Naive thymus-derived CD8-positive, alpha-beta T cell (primary cell): ENCODE data around the gene KRTAP16-1. TPM values are rescaled to one million over a fixed set of nuclear protein-coding genes. Genes with fewer than 3 reads are reported as not detected.

Experiments
- ATAC-seq, 2 donors: fragments of 150-1000 bp; cut with Tn5 transposase in 1 of 2; sonication (Bioruptor Pico), chemical (Tn5 transposase) in 1 of 2; 1 replicate in 1 of 2; 2 replicates in 1 of 2; pipeline ENCODE4 v1.10.0; 2021; ENCODE audit warnings: mild to moderate bottlenecking in 2 of 2, moderate library complexity in 2 of 2
- POLR2A ChIA-PET: fragments of 350-600 bp; sonication (Branson Sonifier 250); formaldehyde crosslinking; loops from one replicate; lab custom pipeline; 2021; ENCODE audit warnings: antibody characterized with exemption; lab: Charles Lee
- DNase-seq, 10 donors: peaks; one replicate each; pipeline versions ENCODE4 v3.0.0 to v3.0.0-alpha.2; 2020 to 2022
- H3K27ac Mint-ChIP-seq, 10 donors: one replicate each; pipeline ENCODE4 v1.8.0; 2020 to 2022; ENCODE audit warnings: mild to moderate bottlenecking in 10 of 10, mixed read lengths in 10 of 10, moderate library complexity in 4 of 10, inconsistent platforms in 1 of 10
- H3K27me3 Mint-ChIP-seq, 5 donors: one replicate each; pipeline ENCODE4 v1.8.0; 2021 to 2022; ENCODE audit warnings: mixed read lengths in 5 of 5
- H3K36me3 Mint-ChIP-seq, 3 donors: one replicate each; pipeline ENCODE4 v1.8.0; 2020 to 2022; ENCODE audit warnings: mixed read lengths in 3 of 3, mild to moderate bottlenecking in 2 of 3, inconsistent platforms in 1 of 3
- H3K4me1 Mint-ChIP-seq, 4 donors: one replicate each; pipeline ENCODE4 v1.8.0; 2021 to 2022; ENCODE audit warnings: mixed read lengths in 4 of 4
- H3K4me3 Mint-ChIP-seq, 10 donors: one replicate each; pipeline ENCODE4 v1.8.0; 2020 to 2022; ENCODE audit warnings: mild to moderate bottlenecking in 10 of 10, mixed read lengths in 10 of 10, moderate library complexity in 6 of 10, inconsistent platforms in 1 of 10
- H3K9me3 Mint-ChIP-seq, 9 donors: one replicate each; pipeline ENCODE4 v1.8.0; 2020 to 2022; ENCODE audit warnings: mixed read lengths in 9 of 9, mild to moderate bottlenecking in 3 of 9, inconsistent platforms in 1 of 9, moderate library complexity in 1 of 9
- polyA plus RNA-seq, 3 donors: library from polyadenylated mRNA; unstranded; fragments of 300-500 nt; fragmentation: Illumina TruSeq; gene quantifications; one replicate each; pipeline ENCODE4 v1.2.3, GENCODE V29; 2021
- total RNA-seq, 8 experiments: library from RNA in 2 of 8; stranded (reverse) in 2 of 8; gene quantifications; one replicate each; pipeline ENCODE4 v1.2.3 and lab custom pipeline; 2021 to 2026

KRTAP16-1 gene
- total and polyA plus RNA-seq, 5 experiments from 2014 or later: 0.12 to 0.23 TPM; not detected in 3

GRCh38 chr17:41318231-41318630 is 9.1 kb upstream of the KRTAP16-1 start:
- POLR2A ChIA-PET: interaction anchor here (0.8 kb wide), 1 partner anchor 10 kb away, joined by 4 read pairs; no protein-coding TSS in a partner anchor
- Mint-ChIP-seq H3K36me3 (peaks cover 0 to 19% (median 13%) of the 10 kb centered on the region in 3 donors), H3K27ac (peak overlapping the region in 1 of 10 donors; percentile 64), H3K27me3 (no peaks in the 10 kb centered on the region), H3K4me3 (no peak overlapping the region), H3K4me1 (peaks cover 15 to 27% (median 22%) of the 10 kb centered on the region in 4 donors), H3K9me3 (peaks cover 0 to 21% (median 8%) of the 10 kb centered on the region in 9 donors)
- no peak for ATAC-seq
- DNase-seq: no peak

GRCh38 chr17:41315814-41316445 is 6.8 kb upstream of the KRTAP16-1 start:
- Mint-ChIP-seq H3K36me3 (peaks cover 0 to 18% (median 16%) of the 10 kb centered on the region in 3 donors), H3K27me3 (no peaks in the 10 kb centered on the region), H3K4me1 (peaks cover 6 to 18% (median 15%) of the 10 kb centered on the region in 4 donors), H3K4me3 (no peak overlapping the region), H3K27ac (no peak overlapping the region), H3K9me3 (peaks cover 0 to 19% (median 8%) of the 10 kb centered on the region in 9 donors)
- no peak for ATAC-seq
- POLR2A ChIA-PET: no interaction called here
- DNase-seq: no peak

GRCh38 chr17:41315204-41315794 is 6.2 kb upstream of the KRTAP16-1 start, which contains the start of gene KRTAP17-1:
TSS of gene KRTAP17-1 (minus strand) at chr17:41315710. CDS start at chr17:41315650, 60 bp downstream.
- Mint-ChIP-seq H3K9me3 (peaks cover 0 to 13% (median 8%) of the 10 kb centered on the region in 9 donors), H3K27me3 (no peaks in the 10 kb centered on the region), H3K4me1 (peaks cover 12 to 24% (median 20%) of the 10 kb centered on the region in 4 donors), H3K27ac (peak within 1 kb of the TSS in 3 of 10 donors; percentile 20 to 34 (median 33)), H3K4me3 (no peak within 1 kb of the TSS), H3K36me3 (peaks cover 0 to 16% (median 13%) of the 10 kb centered on the region in 3 donors)
- ATAC-seq: no peak
- POLR2A ChIA-PET: no interaction called here
- DNase-seq: peak in 1 of 10 donors; percentile 50

GRCh38 chr17:41311111-41311510 is 2.0 kb upstream of the KRTAP16-1 start:
- POLR2A ChIA-PET: no interaction called here
- DNase-seq (no peak), ATAC-seq (no peak)
- peak overlapping the region in 9 of 10 donors; percentile 7 to 100 (median 82) for H3K27ac Mint-ChIP-seq
- H3K4me1 Mint-ChIP-seq: peaks cover 46 to 64% (median 57%) of the 10 kb centered on the region in 4 donors
- H3K9me3 Mint-ChIP-seq: no peaks in the 10 kb centered on the region
- peaks cover 0 to 3% (median 3%) of the 10 kb centered on the region in 3 donors for H3K36me3 Mint-ChIP-seq
- no peaks in the 10 kb centered on the region for H3K27me3 Mint-ChIP-seq
- peak overlapping the region in 3 of 10 donors; percentile 30 to 69 (median 45) for H3K4me3 Mint-ChIP-seq

DNA sequence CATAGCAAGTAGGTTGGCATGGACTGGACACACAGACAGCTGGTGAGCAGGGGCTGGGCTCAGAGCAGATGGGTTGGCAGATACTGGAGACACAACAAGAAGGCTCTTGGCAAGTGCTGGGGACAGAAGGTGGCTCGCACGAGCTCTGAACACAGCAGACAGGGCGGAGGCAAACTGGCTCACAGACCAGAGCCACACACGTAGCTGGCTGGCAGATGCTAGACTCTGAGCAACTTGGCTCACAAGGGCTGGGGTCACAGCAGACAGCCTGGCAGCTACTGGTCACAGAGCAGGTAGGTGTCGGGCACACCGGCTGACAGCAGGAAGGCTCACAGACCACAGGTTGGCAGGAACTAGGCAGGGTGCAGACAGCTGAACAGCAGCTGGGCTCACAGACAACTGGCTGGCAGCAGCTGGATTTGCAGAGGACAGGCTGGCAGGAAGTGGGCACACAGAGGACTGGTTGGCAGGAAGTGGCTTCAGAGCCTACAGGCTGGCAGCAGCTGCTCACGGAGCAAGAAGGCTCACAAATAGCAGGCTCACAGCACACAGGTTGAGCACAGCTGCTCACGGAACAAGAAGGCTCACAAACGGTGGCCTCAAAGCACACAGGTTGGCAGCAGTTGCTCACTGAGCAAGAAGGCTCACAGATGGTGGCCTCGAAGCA is 725 bp downstream of the KRTAP16-1 start:
- Mint-ChIP-seq H3K9me3 (no peaks in the 10 kb centered on the region), H3K27ac (peak overlapping the region; percentile 96 to 100 (median 99)), H3K27me3 (no peaks in the 10 kb centered on the region), H3K36me3 (peaks cover 0 to 3% (median 3%) of the 10 kb centered on the region in 3 donors), H3K4me1 (peaks cover 49 to 70% (median 68%) of the 10 kb centered on the region in 4 donors), H3K4me3 (peak overlapping the region; percentile 73 to 84 (median 80))
- POLR2A ChIA-PET: interaction anchor here (0.6 to 3.1 kb wide), 23 partner anchors 10 to 763 kb away, joined by 3 to 27 read pairs (median 4); partner anchors contain the start of genes EIF1 and KRTAP4-12
- ATAC-seq: peak; percentile 85
- peak; percentile 56 to 95 (median 86) for DNase-seq

DNA sequence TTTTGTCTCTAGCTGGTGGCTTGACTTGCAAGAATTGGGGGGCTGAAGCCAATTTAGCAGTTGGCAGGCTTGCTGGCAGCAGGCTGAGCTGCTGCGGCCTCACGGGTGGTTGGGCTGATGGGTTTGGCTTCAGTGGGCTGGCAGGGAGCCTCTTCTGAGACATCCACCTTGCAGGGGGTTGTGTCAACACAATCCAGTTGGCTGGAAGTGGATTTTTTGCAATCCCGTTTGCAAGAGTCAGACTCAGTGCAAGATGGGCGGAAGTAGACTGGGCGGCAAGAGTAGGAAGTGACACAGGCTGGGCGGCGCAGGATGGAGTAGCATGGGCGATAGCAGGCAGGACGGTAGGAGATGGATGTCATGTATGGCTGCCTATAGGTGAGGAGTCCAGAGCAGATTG is 1.5 kb downstream of the KRTAP16-1 start:
- H3K9me3 Mint-ChIP-seq: no peaks in the 10 kb centered on the region
- peaks cover 0 to 3% (median 3%) of the 10 kb centered on the region in 3 donors for H3K36me3 Mint-ChIP-seq
- no peaks in the 10 kb centered on the region for H3K27me3 Mint-ChIP-seq
- POLR2A ChIA-PET: interaction anchor here (0.8 to 3.1 kb wide), 12 partner anchors 13 to 488 kb away, joined by 3 to 27 read pairs (median 6); partner anchors contain the start of gene EIF1
- H3K4me1 Mint-ChIP-seq: peaks cover 48 to 70% (median 69%) of the 10 kb centered on the region in 4 donors
- ATAC-seq (no peak), DNase-seq (peak in 2 of 10 donors; percentile 28 to 53)
- H3K4me3 Mint-ChIP-seq: peak overlapping the region; percentile 73 to 84 (median 80)
- H3K27ac Mint-ChIP-seq: peak overlapping the region; percentile 96 to 100 (median 99)

- Mint-ChIP-seq H3K36me3 (peaks cover 0 to 8% (median 6%) of the 10 kb centered on the region in 3 donors), H3K4me1 (peaks cover 50 to 74% (median 61%) of the 10 kb centered on the region in 4 donors), H3K4me3 (no peak overlapping the region), H3K27ac (peak overlapping the region in 2 of 10 donors; percentile 5 to 15), H3K9me3 (peaks cover 0 to 7% (median 2%) of the 10 kb centered on the region in 9 donors), H3K27me3 (no peaks in the 10 kb centered on the region)
- no peak for ATAC-seq
- POLR2A ChIA-PET: no interaction called here
- DNase-seq: no peak
Observed at GRCh38 chr17:41304091-41304490, 5.0 kb downstream of the KRTAP16-1 start.

GRCh38 chr17:41302981-41303380 is 6.1 kb downstream of the KRTAP16-1 start:
- POLR2A ChIA-PET: no interaction called here
- Mint-ChIP-seq H3K9me3 (peaks cover 0 to 7% (median 2%) of the 10 kb centered on the region in 9 donors), H3K4me1 (peaks cover 40 to 63% (median 50%) of the 10 kb centered on the region in 4 donors), H3K27me3 (no peaks in the 10 kb centered on the region), H3K36me3 (peaks cover 0 to 8% (median 6%) of the 10 kb centered on the region in 3 donors), H3K4me3 (no peak overlapping the region), H3K27ac (peak overlapping the region in 1 of 10 donors; percentile 26)
- DNase-seq (no peak), ATAC-seq (no peak)

DNA sequence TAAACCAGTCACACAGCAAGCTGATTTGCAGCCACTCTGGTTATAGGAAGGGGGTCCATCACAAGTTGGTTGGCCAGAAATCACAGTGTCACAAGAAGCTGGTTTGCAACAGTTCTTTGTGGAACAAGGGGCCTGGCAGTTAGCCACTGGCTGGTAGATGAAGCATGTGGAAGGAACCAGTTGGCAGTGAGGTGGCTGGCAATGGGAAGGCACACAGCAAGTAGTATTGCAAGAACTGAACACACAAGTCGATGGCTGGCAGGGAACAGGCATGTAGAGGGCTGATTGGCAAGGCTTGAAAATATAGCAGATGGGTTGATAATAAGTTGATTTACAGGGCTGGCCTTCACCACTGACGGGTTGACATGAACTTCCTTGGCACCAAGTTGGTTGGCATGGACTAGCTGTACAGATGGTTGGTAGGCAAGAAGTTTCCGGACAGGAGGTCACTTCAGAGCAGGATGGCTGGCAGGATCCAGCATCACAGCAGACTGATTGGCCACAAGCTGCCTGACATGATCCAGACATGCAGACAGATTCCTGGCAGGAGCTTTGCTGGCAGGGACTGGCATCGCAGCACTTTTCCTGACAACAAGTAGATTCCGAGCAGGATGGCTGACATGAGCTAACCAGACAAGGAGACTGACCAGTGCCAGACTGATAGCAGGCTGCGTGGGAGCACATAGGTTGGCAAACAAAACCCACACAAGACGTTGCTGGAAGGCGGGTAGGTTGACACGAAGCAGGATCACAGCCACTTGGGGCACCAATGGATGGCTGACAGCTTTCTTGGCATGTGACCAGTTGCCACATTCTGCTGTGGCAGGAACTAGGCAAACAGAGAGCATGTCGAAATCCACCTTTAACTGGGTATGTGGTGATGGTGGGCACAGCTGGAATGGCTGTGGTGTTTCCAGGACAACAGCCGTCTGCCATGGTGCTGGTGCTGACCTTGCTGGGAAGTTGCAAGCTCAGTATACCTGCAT is 6.9 kb downstream of the KRTAP16-1 start, which contains the start of gene KRTAP29-1:
Gene KRTAP29-1 (minus strand): TSS at position 936 of the 986 bp plus-strand sequence. CDS start 0 bp downstream, at position 936.
- peaks cover 0 to 7% (median 2%) of the 10 kb centered on the region in 9 donors for H3K9me3 Mint-ChIP-seq
- ATAC-seq: no peak
- H3K36me3 Mint-ChIP-seq: peaks cover 0 to 8% (median 6%) of the 10 kb centered on the region in 3 donors
- POLR2A ChIA-PET: no interaction called here
- peak within 1 kb of the TSS in 7 of 10 donors; percentile 2 to 89 (median 51) for H3K27ac Mint-ChIP-seq
- peaks cover 32 to 56% (median 43%) of the 10 kb centered on the region in 4 donors for H3K4me1 Mint-ChIP-seq
- H3K4me3 Mint-ChIP-seq: peak within 1 kb of the TSS in 2 of 10 donors; percentile 29 to 30
- DNase-seq: no peak
- H3K27me3 Mint-ChIP-seq: no peaks in the 10 kb centered on the region

- POLR2A ChIA-PET: interaction anchor here (1.0 kb wide), 1 partner anchor 10 kb away, joined by 4 read pairs; no protein-coding TSS in a partner anchor
- H3K4me3 Mint-ChIP-seq: peak overlapping the region in 2 of 10 donors; percentile 16 to 29
Observed at GRCh38 chr17:41301204-41301790, 7.8 kb downstream of the KRTAP16-1 start.

More at GRCh38 chr17:41301204-41301790, 7.8 kb downstream of the KRTAP16-1 start:
- Mint-ChIP-seq H3K9me3 (peaks cover 0 to 7% (median 2%) of the 10 kb centered on the region in 9 donors), H3K27me3 (no peaks in the 10 kb centered on the region), H3K27ac (peak overlapping the region in 7 of 10 donors; percentile 2 to 89 (median 37)), H3K4me1 (peaks cover 23 to 46% (median 33%) of the 10 kb centered on the region in 4 donors), H3K36me3 (peaks cover 0 to 8% (median 6%) of the 10 kb centered on the region in 3 donors)
- ATAC-seq (no peak), DNase-seq (no peak)
